ENCODE results near the gene KRT38.

GRCh38 chr17:41484920-41485904 lies 44.4 kb upstream of the KRT38 start:
- no peak for TF ChIP-seq CTCF (IDR thresholded peaks at IDR 0.05; ENCODE audit: borderline replicate concordance, extremely low read depth, low read length, poor library complexity, severe bottlenecking)
- TF ChIP-seq EZH2 (IDR thresholded peaks at IDR 0.05; ENCODE audit: borderline replicate concordance, low read depth, low read length, severe bottlenecking): no peak

Measured in DND-41 (cell line).